Esophagus muscularis mucosa (tissue), 4 donors: Measurements from ENCODE around the gene PRICKLE3. TPM values are rescaled to one million over a fixed set of nuclear protein-coding genes. Genes with fewer than 3 reads are reported as not detected.

ENCODE experiments used
- DNase-seq: peaks from one replicate; pipeline ENCODE4 v3.0.0-alpha.2; 2017; ENCODE audit errors: extremely low spot score
- H3K27ac ChIP-seq, 4 donors: fragments of 200-600 bp; sonication (generic); replicated peaks in 1 of 4; 1 replicate in 3 of 4; 2 replicates in 1 of 4; pipeline ENCODE4 v1.5.1; 2016 to 2019; ENCODE audit warnings: mild to moderate bottlenecking in 1 of 4
- H3K27me3 ChIP-seq, 4 donors: fragments of 200-600 bp; sonication (generic); one replicate each; pipeline versions ENCODE4 v1.5.1 to v1.6.0; 2016 to 2019
- H3K36me3 ChIP-seq, 4 donors: fragments of 200-600 bp; sonication (generic); one replicate each; pipeline ENCODE4 v1.5.1; 2016 to 2019
- H3K4me1 ChIP-seq, 4 donors: fragments of 200-600 bp; sonication (generic); one replicate each; pipeline ENCODE4 v1.5.1; 2016 to 2019
- H3K4me3 ChIP-seq, 4 donors: fragments of 200-600 bp; sonication (generic); 1 replicate in 2 of 4; 2 replicates in 2 of 4; pipeline ENCODE4 v1.5.1; 2016 to 2019; ENCODE audit warnings: mild to moderate bottlenecking in 4 of 4, moderate library complexity in 1 of 4
- H3K9me3 ChIP-seq, 4 donors: fragments of 200-600 bp; sonication (generic); 1 replicate in 3 of 4; 2 replicates in 1 of 4; pipeline ENCODE4 v1.5.1; 2016 to 2019
- CTCF ChIP-seq, 3 experiments: fragments of 200-600 bp in 2 of 3; fragments of 450-650 bp in 1 of 3; sonication (generic) in 2 of 3; IDR thresholded peaks; one replicate each; pipeline ENCODE4 v1.5.1; 2017 to 2019; ENCODE audit warnings: antibody characterized with exemption in 3 of 3, mild to moderate bottlenecking in 2 of 3, moderate library complexity in 1 of 3
- EP300 ChIP-seq: sonication (generic); formaldehyde crosslinking; IDR thresholded peaks from one replicate; pipeline ENCODE4 v1.6.1; 2017; ENCODE audit warnings: antibody characterized with exemption
- POLR2A ChIP-seq: fragments of 450-650 bp; IDR thresholded peaks from one replicate; pipeline ENCODE4 v1.6.1; 2017; ENCODE audit warnings: antibody characterized with exemption, moderate library complexity, mild to moderate bottlenecking, low read depth
- POLR2AphosphoS5 ChIP-seq, 2 donors: sonication (generic); formaldehyde crosslinking; IDR thresholded peaks; one replicate each; pipeline ENCODE4 v1.6.1; 2017; ENCODE audit warnings: antibody characterized with exemption in 2 of 2
- WGBS: methylation state at CpG from one replicate; pipeline ENCODE4 v1.1.5; 2018; 5-methylcytosine and 5-hydroxymethylcytosine counted together
- intact Hi-C: fragments of 100-400 bp; cut with DNase I; formaldehyde crosslinking; loops from one replicate; pipeline ENCODE4 v1.15.1; 2023
- total RNA-seq, 4 donors: library from RNA; depleted of rRNA; stranded (reverse); fragments of >200 nt; gene quantifications; one replicate each; pipeline versions ENCODE4 v1.1.0 to v1.2.1, GENCODE V29; 2016

PRICKLE3 gene
- total RNA-seq, 4 donors from 2014 or later: 7.6 to 16.2 (median 12.3) TPM

DNA sequence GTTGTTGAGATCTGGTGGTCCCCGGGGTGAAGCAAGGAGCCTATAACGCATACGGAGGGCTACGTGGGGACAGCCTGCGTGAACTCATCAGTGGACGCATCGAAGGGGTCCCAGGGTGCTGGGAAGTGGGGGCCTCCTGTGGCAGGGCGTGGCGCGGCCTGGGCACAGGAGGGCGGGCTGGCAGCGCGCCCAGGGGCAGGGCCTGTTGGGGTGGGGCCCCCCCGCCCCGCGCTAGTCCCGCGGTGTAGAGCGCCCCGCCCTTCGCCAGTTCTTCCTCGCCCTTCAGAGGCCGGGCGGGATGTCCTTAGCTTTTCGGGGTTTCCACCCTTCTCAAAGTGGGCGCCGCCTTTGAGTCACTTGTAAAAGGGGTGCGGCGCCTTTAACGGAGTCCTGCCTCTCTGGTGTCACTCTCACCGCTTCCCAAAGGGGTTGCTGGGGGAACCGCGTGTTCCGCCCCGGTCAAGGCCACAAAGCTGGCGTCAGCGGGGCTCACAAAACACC lies 13.8 kb downstream of the PRICKLE3 start:
- TF ChIP-seq CTCF (IDR thresholded peaks at IDR 0.05) (no peak), POLR2AphosphoS5 (IDR thresholded peaks at IDR 0.05) (peak; percentile 34 to 68)
- no peaks in the 10 kb centered on the region for H3K9me3 ChIP-seq
- DNase-seq: no peak
- peak overlapping the region; percentile 88 to 93 (median 91) for H3K27ac ChIP-seq
- intact Hi-C loops: no loop called here
- 51% methylated on average over 19 of the region's 37 CpGs for WGBS
- no peaks in the 10 kb centered on the region for H3K27me3 ChIP-seq
- peaks cover 0 to 29% (median 17%) of the 10 kb centered on the region in 4 donors for H3K36me3 ChIP-seq
- peak overlapping the region; percentile 65 to 72 (median 68) for H3K4me3 ChIP-seq
- peaks cover 7 to 49% (median 34%) of the 10 kb centered on the region in 4 donors for H3K4me1 ChIP-seq

GRCh38 chrX:49171752-49172279 lies 14.4 kb downstream of the PRICKLE3 start, which contains the start of gene PLP2:
Gene PLP2, plus strand, starts transcription at chrX:49171898. Its CDS starts 103 bp downstream, at chrX:49172001.
- peaks cover 7 to 50% (median 33%) of the 10 kb centered on the region in 4 donors for H3K4me1 ChIP-seq
- no peaks in the 10 kb centered on the region for H3K27me3 ChIP-seq
- H3K36me3 ChIP-seq: peaks cover 0 to 29% (median 17%) of the 10 kb centered on the region in 4 donors
- DNase-seq: no peak
- H3K9me3 ChIP-seq: no peaks in the 10 kb centered on the region
- H3K27ac ChIP-seq: peak within 1 kb of the TSS; percentile 88 to 93 (median 91)
- intact Hi-C loops: no loop called here
- 42% methylated on average over 16 of the region's 46 CpGs for WGBS
- peak within 1 kb of the TSS; percentile 65 to 72 (median 68) for H3K4me3 ChIP-seq
- TF ChIP-seq POLR2AphosphoS5 (IDR thresholded peaks at IDR 0.05) (peak; percentile 49 to 91), POLR2A (peak; percentile 57), EP300 (no peak), CTCF (IDR thresholded peaks at IDR 0.05) (no peak)

GRCh38 chrX:49167740-49168108 lies 18.4 kb downstream of the PRICKLE3 start:
- TF ChIP-seq CTCF (IDR thresholded peaks at IDR 0.05): no peak
- no peak for TF ChIP-seq POLR2A
- TF ChIP-seq POLR2AphosphoS5 (IDR thresholded peaks at IDR 0.05): no peak
- no peak for TF ChIP-seq EP300
- intact Hi-C loops: loop anchor here (10.0 kb wide), 1 partner anchor 1513 kb away; the partner anchor contains the start of genes ELK1 and UXT
- H3K9me3 ChIP-seq: no peaks in the 10 kb centered on the region
- peak overlapping the region; percentile 47 to 60 (median 52) for H3K4me3 ChIP-seq
- peak overlapping the region; percentile 86 to 91 (median 90) for H3K27ac ChIP-seq
- no peak for DNase-seq
- WGBS: 75% methylated on average over 3 of the region's 3 CpGs
- peaks cover 3 to 50% (median 30%) of the 10 kb centered on the region in 4 donors for H3K4me1 ChIP-seq
- no peaks in the 10 kb centered on the region for H3K36me3 ChIP-seq
- no peaks in the 10 kb centered on the region for H3K27me3 ChIP-seq

DNA sequence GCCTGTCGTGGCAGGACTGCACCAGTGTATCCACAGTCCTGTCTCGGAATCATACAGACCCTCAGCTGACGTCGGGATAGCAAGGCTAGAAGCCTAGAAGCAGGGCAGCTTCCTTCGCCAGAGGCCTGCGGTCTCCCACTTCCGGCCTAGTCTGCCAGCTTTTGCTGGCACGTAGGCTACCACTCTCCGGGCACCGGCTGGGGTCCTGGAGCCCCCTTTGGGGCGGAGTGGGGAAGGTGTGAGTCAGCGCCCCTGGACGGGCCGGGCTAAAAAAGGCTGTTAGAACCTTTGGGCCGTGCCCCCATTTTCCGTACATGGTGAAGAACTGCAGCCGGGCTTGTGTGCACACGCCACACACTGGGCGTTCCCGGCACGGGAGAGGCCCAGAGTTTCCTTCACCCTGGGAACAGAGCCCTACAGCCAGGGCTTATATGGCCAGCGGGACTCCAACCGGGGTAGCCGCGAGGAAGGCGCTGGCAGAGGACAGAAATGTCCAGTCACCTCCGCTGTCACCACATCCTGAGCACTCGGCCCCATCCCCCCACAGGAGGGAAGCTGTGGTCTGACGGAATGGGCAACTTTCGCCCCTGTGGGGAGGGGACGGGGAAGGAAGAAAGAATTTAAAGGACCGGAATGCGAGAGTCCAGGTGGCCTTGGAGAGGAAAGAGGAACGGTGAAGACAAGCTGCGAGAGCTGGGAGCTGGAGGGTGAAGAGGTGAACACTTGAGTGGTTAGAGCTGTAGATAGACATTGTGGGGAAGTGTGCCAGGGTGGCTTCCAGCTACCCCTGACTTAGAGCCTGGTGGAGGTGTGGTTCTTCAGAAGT lies 19.0 kb downstream of the PRICKLE3 start:
- Histone ChIP-seq H3K9me3 (no peaks in the 10 kb centered on the region), H3K27ac (peak overlapping the region; percentile 86 to 91 (median 90)), H3K27me3 (no peaks in the 10 kb centered on the region), H3K36me3 (no peaks in the 10 kb centered on the region), H3K4me3 (peak overlapping the region; percentile 47 to 60 (median 52)), H3K4me1 (peaks cover 3 to 49% (median 31%) of the 10 kb centered on the region in 4 donors)
- DNase-seq: no peak
- intact Hi-C loops: loop anchor here (10.0 kb wide), 1 partner anchor 1512 kb away; the partner anchor contains the start of genes ELK1 and UXT
- TF ChIP-seq CTCF (IDR thresholded peaks at IDR 0.05): no peak
- peak; percentile 89 to 92 for TF ChIP-seq POLR2AphosphoS5 (IDR thresholded peaks at IDR 0.05)
- 35% methylated on average over 20 of the region's 35 CpGs for WGBS
